Thoracic aorta (tissue), 2 donors: ENCODE data around the gene SUGP2. TPM values are rescaled to one million over a fixed set of nuclear protein-coding genes. Genes with fewer than 3 reads are reported as not detected.
A peak's percentile ranks its signal among the peaks of the same experiment; 100 is the strongest.

Source experiments
- ATAC-seq: fragments of 150-250 bp; one replicate; pipeline ENCODE4 v1.8.0; 2017; ENCODE audit warnings: low read depth; ENCODE audit not compliant: insufficient number of reproducible peaks, low FRiP score
- DNase-seq: peaks from one replicate; pipeline ENCODE4 v3.0.0-alpha.2; 2020; ENCODE audit warnings: low spot score
- H3K27ac ChIP-seq, 2 donors: fragments of 200-600 bp; sonication (generic); 1 replicate in 1 of 2; 2 replicates in 1 of 2; pipeline ENCODE4 v1.5.1; 2016; ENCODE audit warnings: mild to moderate bottlenecking in 2 of 2, moderate library complexity in 2 of 2
- H3K27me3 ChIP-seq: fragments of 200-600 bp; sonication (generic); replicated peaks from 2 replicates; pipeline ENCODE4 v1.6.0; 2016; ENCODE audit warnings: mild to moderate bottlenecking; ENCODE audit not compliant: insufficient read depth
- H3K36me3 ChIP-seq: fragments of 200-600 bp; sonication (generic); one replicate; pipeline ENCODE4 v1.5.1; 2016
- H3K4me1 ChIP-seq, 2 donors: fragments of 200-600 bp; sonication (generic); 1 replicate in 1 of 2; 2 replicates in 1 of 2; pipeline versions ENCODE4 v1.5.1 to v1.6.0; 2016; ENCODE audit warnings: low read depth in 2 of 2, mild to moderate bottlenecking in 1 of 2; ENCODE audit not compliant: control insufficient read depth in 1 of 2
- H3K4me3 ChIP-seq: fragments of 200-600 bp; sonication (generic); 2 replicates; pipeline ENCODE4 v1.5.1; 2016; ENCODE audit warnings: mild to moderate bottlenecking
- H3K9me3 ChIP-seq: fragments of 200-600 bp; sonication (generic); 2 replicates; pipeline ENCODE4 v1.5.1; 2016
- CTCF ChIP-seq: fragments of 200-600 bp; sonication (generic); IDR thresholded peaks from one replicate; pipeline ENCODE4 v1.5.1; 2019; ENCODE audit warnings: antibody characterized with exemption
- total RNA-seq, 2 donors: library from RNA; depleted of rRNA; stranded (reverse); fragments of >200 nt; gene quantifications; one replicate each; pipeline versions ENCODE4 v1.1.0 to v1.2.3, GENCODE V29; 2016

The SUGP2 gene
- total RNA-seq, 2 donors from 2014 or later, result 42.6 to 57.5 TPM

- no peaks in the 10 kb centered on the region for H3K36me3 ChIP-seq
- H3K27ac ChIP-seq, result peak overlapping the region; percentile 43 to 60
- no peak for DNase-seq
- no peaks in the 10 kb centered on the region for H3K9me3 ChIP-seq
- H3K27me3 ChIP-seq, result no peaks in the 10 kb centered on the region
- H3K4me3 ChIP-seq, result no peak overlapping the region
- H3K4me1 ChIP-seq, result peaks cover 16 to 20% of the 10 kb centered on the region in 2 donors
- no peak for TF ChIP-seq CTCF
- no peak for ATAC-seq
These were observed 35.6 kb upstream of the SUGP2 start for GRCh38 chr19:19068659-19069654.

GRCh38 chr19:19067276-19068072 lies 34.2 kb upstream of the SUGP2 start:
- Histone ChIP-seq H3K27ac (no peak overlapping the region), H3K27me3 (no peaks in the 10 kb centered on the region), H3K4me3 (no peak overlapping the region), H3K36me3 (no peaks in the 10 kb centered on the region), H3K9me3 (no peaks in the 10 kb centered on the region), H3K4me1 (peaks cover 16 to 20% of the 10 kb centered on the region in 2 donors)
- TF ChIP-seq CTCF, result no peak
- DNase-seq (no peak), ATAC-seq (no peak)

- H3K4me3 ChIP-seq, result peak overlapping the region; percentile 77
- H3K9me3 ChIP-seq, result no peaks in the 10 kb centered on the region
- no peak for ATAC-seq
- peaks cover 16 to 20% of the 10 kb centered on the region in 2 donors for H3K4me1 ChIP-seq
- TF ChIP-seq CTCF, result no peak
- H3K27ac ChIP-seq, result peak overlapping the region; percentile 13 to 23
- no peaks in the 10 kb centered on the region for H3K36me3 ChIP-seq
- no peaks in the 10 kb centered on the region for H3K27me3 ChIP-seq
- DNase-seq, result no peak
These were observed 31.8 kb upstream of the SUGP2 start for GRCh38 chr19:19064811-19065745.

GRCh38 chr19:19064098-19064722 lies 30.9 kb upstream of the SUGP2 start:
- peak overlapping the region; percentile 77 for H3K4me3 ChIP-seq
- ATAC-seq, result no peak
- H3K4me1 ChIP-seq, result peaks cover 15 to 19% of the 10 kb centered on the region in 2 donors

More at GRCh38 chr19:19064098-19064722, 30.9 kb upstream of the SUGP2 start:
- H3K27ac ChIP-seq, result peak overlapping the region; percentile 45 to 57
- TF ChIP-seq CTCF, result peak; percentile 27
- no peaks in the 10 kb centered on the region for H3K27me3 ChIP-seq
- H3K9me3 ChIP-seq, result no peaks in the 10 kb centered on the region
- H3K36me3 ChIP-seq, result no peaks in the 10 kb centered on the region
- DNase-seq, result no peak
